ENCODE data around the gene PTPRG.
"Not testable (repeated sequence)": the region's sequence is repeated elsewhere in the genome, so short reads cannot be mapped to it uniquely, and the experiment has no call there.

PTPRG gene

DNA sequence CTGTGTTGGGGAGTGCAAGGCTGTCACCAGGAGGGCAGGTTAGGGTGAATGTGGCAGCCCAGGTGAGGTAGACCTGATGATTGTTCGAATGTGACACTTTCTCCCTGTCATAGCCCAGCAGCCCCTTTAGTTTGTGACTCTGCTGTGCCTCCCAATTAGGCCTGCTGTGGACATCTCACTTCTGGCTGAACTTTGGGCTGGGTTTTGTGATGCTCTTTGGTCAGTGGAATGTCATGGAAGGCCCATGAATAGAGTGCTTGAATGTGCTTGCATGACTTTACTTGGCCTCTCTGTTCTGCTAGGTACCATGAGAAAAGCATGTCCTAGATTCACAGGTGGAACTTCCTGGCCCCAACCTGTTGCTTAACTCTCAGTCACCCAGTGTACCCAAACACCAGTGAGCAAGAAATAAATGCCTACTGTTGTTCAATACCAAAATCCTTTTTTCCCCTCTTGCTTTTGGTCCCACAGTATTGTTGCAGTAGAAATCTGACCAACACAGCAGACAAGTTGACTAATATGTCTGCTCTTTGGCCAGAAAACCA, 249.7 kb downstream of the PTPRG start:
- no peaks in the 10 kb centered on the region for H3K27me3 Mint-ChIP-seq
- no peaks in the 10 kb centered on the region for H3K4me1 Mint-ChIP-seq (ENCODE audit: low read depth)
- H3K36me3 Mint-ChIP-seq (ENCODE audit: low read depth) = no peaks in the 10 kb centered on the region
- intact Hi-C loops (cut with micrococcal nuclease) = no loop called here
- H3K27ac Mint-ChIP-seq = no peak overlapping the region
- H3K9me3 Mint-ChIP-seq = no peaks in the 10 kb centered on the region
- H3K4me3 Mint-ChIP-seq = no peak overlapping the region

DNA sequence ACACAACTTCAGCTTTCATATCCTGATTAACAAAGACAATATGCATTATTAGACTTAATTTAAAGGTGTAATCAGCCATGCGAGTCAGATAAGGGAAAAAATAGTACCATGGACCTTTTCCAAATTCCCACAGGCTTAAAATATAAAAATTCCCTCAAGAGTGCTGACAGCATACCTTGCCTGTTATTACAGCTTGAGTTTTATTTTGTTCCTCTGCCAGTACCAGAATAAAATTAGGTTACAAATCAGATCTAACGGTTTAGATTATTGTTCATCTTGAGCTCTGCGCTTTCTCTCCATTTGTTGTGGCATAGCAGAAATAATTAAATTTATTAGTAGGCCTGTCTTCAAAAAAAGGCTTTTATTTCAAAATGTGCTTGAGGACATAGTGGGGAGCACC, 250.3 kb downstream of the PTPRG start:
- intact Hi-C loops (cut with micrococcal nuclease) = no loop called here
- Mint-ChIP-seq H3K4me3 (no peak overlapping the region), H3K4me1 (ENCODE audit: low read depth) (no peaks in the 10 kb centered on the region), H3K27ac (no peak overlapping the region), H3K27me3 (no peaks in the 10 kb centered on the region), H3K9me3 (no peaks in the 10 kb centered on the region), H3K36me3 (ENCODE audit: low read depth) (no peaks in the 10 kb centered on the region)

DNA sequence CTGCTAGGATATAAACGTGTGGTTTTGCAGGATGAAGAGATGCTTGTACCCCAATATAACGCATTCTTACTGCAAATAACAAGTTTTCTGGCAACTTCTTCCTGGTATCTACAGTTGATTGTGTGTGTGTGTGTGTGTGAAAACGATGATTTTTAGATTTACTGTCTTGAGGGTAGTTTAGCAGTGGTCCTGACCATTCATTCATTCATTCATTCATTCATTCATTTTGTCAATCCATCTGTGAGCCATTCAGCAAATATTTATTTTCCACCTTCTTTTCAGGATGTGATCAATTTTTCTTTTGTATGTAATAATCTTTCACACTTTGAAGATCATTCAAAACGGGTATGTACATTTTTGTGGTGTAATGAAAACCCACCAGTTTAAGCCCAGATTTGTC, 250.7 kb downstream of the PTPRG start:
- Mint-ChIP-seq H3K4me1 (ENCODE audit: low read depth) (no peaks in the 10 kb centered on the region), H3K27me3 (no peaks in the 10 kb centered on the region), H3K36me3 (ENCODE audit: low read depth) (no peaks in the 10 kb centered on the region), H3K4me3 (no peak overlapping the region), H3K9me3 (no peaks in the 10 kb centered on the region), H3K27ac (no peak overlapping the region)
- intact Hi-C loops (cut with micrococcal nuclease) = no loop called here

DNA sequence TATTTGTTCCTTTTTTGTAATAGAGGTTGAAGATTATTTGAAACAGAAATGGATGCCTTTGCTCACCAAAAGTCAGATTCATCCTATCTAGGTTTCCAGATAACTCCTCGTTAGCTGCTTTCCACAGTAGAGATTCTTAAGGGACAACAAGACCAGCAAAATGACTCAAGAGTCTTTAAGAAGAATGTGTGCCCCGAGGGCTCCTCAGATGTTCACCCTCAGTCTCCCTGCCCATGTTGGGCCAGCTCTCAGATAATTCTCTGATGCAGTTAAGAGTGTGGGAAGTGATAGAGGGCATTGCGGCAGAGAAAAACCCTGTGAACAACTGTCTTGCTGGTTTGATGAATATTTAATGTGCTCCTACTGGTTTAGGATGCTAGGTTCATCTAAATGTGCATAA, 251.1 kb downstream of the PTPRG start:
- H3K4me3 Mint-ChIP-seq = no peak overlapping the region
- H3K36me3 Mint-ChIP-seq (ENCODE audit: low read depth) = no peaks in the 10 kb centered on the region
- intact Hi-C loops (cut with micrococcal nuclease) = no loop called here
- H3K9me3 Mint-ChIP-seq = no peaks in the 10 kb centered on the region
- H3K27ac Mint-ChIP-seq = no peak overlapping the region
- H3K27me3 Mint-ChIP-seq = no peaks in the 10 kb centered on the region
- H3K4me1 Mint-ChIP-seq (ENCODE audit: low read depth) = no peaks in the 10 kb centered on the region

DNA sequence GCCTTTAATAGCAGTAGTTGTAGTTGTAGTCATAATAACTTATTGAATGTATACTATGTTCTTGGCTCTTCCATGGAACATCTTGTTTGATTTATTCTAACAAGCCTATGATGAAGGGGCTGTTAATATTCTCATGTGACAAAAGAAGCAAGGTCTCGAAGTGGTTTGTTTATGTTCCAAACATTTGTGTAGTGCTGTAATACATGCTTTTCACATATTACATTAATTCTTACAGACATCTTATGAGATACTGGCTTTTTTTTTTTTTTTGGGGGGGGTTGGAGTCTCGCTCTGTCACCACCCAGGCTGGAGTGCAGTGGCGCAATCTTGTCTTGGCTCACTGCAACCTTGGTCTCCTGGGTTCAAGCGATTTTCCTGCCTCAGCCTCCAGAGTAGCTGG, 252.3 kb downstream of the PTPRG start:
- no peaks in the 10 kb centered on the region for H3K36me3 Mint-ChIP-seq (ENCODE audit: low read depth)
- intact Hi-C loops (cut with micrococcal nuclease) = no loop called here
- H3K27ac Mint-ChIP-seq = no peak overlapping the region
- H3K9me3 Mint-ChIP-seq = no peaks in the 10 kb centered on the region
- H3K27me3 Mint-ChIP-seq = no peaks in the 10 kb centered on the region
- no peaks in the 10 kb centered on the region for H3K4me1 Mint-ChIP-seq (ENCODE audit: low read depth)
- H3K4me3 Mint-ChIP-seq = no peak overlapping the region

DNA sequence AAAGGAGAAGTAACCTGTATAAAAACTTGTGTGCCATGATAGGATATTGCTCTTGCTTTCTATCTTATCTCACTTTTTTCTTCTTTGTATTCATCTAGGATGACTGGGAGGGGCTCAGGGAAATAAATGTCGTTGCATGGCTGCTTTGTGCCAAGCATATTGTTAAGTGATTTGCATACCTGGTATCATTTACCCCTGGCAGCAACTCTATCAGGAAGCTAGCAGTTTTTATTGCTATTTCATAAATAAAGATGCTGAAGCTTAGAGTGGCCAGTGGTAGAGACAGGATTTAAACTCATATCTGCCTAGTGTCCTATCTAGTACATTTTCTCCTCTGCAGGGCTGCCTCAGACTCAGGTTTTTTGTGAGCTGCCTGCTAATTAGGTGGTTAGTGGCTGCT, 253.3 kb downstream of the PTPRG start:
- Mint-ChIP-seq H3K27me3 (no peaks in the 10 kb centered on the region), H3K4me3 (no peak overlapping the region), H3K36me3 (ENCODE audit: low read depth) (no peaks in the 10 kb centered on the region), H3K9me3 (no peaks in the 10 kb centered on the region), H3K4me1 (ENCODE audit: low read depth) (no peaks in the 10 kb centered on the region), H3K27ac (no peak overlapping the region)
- intact Hi-C loops (cut with micrococcal nuclease) = no loop called here

DNA sequence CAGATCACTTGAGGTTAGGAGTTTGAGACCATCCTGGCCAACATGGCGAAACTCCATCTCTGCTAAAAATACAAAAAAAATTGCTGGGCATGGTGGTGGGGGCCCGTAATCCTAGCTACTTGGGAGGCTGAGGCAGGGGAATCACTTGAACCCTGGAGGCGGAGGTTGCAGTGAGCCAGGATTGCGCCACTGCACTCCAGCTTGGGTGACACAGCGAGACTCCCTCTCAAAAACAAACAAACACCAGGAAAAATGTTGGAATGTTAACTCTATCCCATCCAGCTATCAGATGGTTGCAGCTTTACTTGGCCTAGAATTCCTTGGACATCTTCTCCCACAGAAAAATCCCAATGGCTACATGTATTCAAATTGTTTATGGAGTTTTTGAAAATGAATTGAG, 254.9 kb downstream of the PTPRG start:
- H3K36me3 Mint-ChIP-seq (ENCODE audit: low read depth); H3K27me3 Mint-ChIP-seq; H3K27ac Mint-ChIP-seq; H3K4me1 Mint-ChIP-seq (ENCODE audit: low read depth); H3K9me3 Mint-ChIP-seq; H3K4me3 Mint-ChIP-seq; intact Hi-C loops (cut with micrococcal nuclease): not testable (repeated sequence)

DNA sequence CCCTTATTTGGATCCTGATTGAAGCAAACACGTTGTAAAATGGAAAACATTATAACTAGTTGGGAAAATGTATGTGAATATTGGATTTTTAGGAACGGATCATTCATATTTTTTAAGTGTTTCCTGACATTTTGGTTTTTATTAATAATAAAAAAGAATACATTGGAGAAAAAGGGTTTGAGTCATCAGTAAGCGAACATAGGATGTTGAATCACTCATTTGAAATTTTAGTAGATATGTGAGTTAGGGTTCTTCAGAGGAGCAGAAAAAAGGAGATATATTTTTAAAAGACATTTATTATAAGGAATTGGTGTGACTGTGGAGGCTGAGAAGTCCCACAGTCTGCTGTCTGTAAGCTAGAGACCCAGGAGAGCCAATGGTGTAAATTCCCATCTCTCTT, 258.5 kb downstream of the PTPRG start:
- Mint-ChIP-seq H3K36me3 (ENCODE audit: low read depth) (no peaks in the 10 kb centered on the region), H3K27me3 (no peaks in the 10 kb centered on the region)

DNA sequence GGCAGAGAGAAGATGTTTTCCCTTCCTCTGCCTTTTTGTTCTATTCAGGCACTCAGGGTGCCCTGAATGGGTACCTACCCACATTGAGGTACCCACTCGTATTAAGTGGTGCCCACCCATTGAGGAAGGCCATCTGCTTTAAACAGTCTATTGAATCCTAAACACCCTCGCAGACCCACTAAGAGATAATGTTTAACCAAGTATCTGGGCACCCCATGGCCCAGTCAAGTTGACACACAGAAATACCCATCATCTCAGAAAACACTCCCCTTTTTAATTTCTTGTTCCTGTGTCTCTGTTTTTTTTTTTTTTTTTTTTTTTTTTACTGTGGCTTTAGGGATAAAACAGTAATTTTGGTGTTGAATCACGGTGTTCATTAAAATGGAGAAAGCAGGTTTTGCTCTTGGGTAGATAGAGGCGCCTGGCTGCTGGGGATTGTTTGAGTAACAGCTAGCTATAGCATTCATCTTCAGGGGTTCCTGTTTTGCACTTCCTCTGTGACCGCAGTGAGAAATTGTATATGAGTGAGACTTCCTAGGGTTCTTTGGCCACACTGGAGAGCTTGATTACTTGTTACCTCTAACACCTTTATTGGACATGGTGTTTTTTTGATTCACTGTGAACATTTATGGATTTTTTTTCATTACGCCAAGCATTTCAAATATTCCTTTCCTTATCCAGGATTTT, 259.1 kb downstream of the PTPRG start:
- intact Hi-C loops (cut with micrococcal nuclease) = no loop called here
- no peak overlapping the region for H3K27ac Mint-ChIP-seq
- no peaks in the 10 kb centered on the region for H3K27me3 Mint-ChIP-seq
- H3K36me3 Mint-ChIP-seq (ENCODE audit: low read depth) = no peaks in the 10 kb centered on the region
- no peak overlapping the region for H3K4me3 Mint-ChIP-seq
- H3K4me1 Mint-ChIP-seq (ENCODE audit: low read depth) = no peaks in the 10 kb centered on the region
- H3K9me3 Mint-ChIP-seq = no peaks in the 10 kb centered on the region

More for the DNA sequence above, 258.5 kb downstream of the PTPRG start:
- Mint-ChIP-seq H3K4me3 (no peak overlapping the region), H3K27ac (no peak overlapping the region), H3K4me1 (ENCODE audit: low read depth) (no peaks in the 10 kb centered on the region), H3K9me3 (no peaks in the 10 kb centered on the region)
- intact Hi-C loops (cut with micrococcal nuclease) = no loop called here

DNA sequence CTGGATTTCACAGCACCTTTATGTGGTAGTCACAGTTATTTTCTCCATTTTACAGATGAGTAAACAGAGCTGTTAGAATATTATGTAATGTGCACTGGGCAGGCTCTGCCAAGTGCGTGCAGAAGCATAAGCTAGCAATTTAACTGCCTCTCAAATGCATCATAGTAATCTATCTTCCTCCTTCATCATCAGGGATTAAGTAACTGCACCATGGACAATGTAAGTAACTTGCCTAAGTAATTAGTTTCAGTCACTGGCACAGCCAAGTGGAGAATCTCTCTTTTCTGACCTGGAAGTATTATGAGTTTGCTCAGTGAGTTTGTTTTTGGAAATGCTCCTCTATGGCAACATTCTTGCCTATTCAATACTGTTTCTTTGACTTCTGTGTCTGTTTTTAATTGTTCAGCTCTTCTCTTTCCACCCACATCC, 260.5 kb downstream of the PTPRG start:
- Mint-ChIP-seq H3K9me3 (no peaks in the 10 kb centered on the region), H3K27me3 (no peaks in the 10 kb centered on the region), H3K4me3 (no peak overlapping the region), H3K36me3 (ENCODE audit: low read depth) (no peaks in the 10 kb centered on the region), H3K27ac (no peak overlapping the region), H3K4me1 (ENCODE audit: low read depth) (no peaks in the 10 kb centered on the region)
- intact Hi-C loops (cut with micrococcal nuclease) = no loop called here

DNA sequence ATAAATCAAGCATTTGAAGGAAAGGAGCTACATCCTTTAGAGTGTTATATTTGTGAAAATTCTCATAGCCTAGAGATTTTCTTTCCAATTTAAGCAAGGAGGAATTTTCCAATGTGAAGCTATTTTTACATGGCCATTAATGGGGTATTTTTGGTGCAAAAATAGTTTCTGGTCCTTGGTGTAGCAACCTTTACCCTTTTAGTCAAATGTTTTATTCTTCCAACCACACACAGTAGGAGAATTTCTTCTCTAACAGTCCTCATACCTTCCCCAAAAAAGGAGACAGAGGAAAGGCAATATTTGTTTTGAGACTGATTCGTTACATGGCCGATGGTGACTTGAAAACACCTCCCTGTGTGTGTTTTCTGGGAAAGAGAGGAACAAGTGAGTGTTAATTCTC, 261.2 kb downstream of the PTPRG start:
- Mint-ChIP-seq H3K27me3 (no peaks in the 10 kb centered on the region), H3K4me1 (ENCODE audit: low read depth) (no peaks in the 10 kb centered on the region), H3K36me3 (ENCODE audit: low read depth) (no peaks in the 10 kb centered on the region)

DNA sequence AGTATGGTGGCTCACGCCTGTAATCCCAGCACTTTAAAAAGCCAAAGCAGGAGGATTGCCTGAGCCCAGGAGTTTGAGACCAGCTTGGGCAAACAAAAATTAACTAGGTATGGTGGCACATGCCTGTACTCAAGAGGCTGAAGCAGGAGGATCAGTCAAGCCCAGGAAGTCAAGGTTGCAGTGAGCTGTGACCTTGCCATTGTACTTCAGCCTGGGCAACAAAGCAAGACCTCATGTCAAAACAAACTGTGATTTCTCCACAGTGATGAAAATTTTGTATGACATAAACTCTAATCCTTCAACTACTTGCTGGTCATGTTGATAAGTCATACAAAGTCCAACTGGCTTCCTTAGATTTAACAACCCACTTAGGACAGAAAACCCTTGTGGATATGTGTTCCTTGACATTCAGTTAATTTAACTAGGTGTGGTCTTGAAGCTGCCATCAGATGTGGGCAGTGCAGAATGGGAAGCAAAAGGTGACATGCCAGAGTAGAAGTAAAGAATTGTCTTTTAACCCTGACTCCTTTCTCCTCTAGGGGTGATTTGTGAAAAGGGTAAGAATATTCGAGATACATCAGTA, 263.3 kb downstream of the PTPRG start:
- Mint-ChIP-seq H3K4me3 (no peak overlapping the region), H3K27ac (no peak overlapping the region), H3K4me1 (ENCODE audit: low read depth) (no peaks in the 10 kb centered on the region), H3K36me3 (ENCODE audit: low read depth) (no peaks in the 10 kb centered on the region), H3K9me3 (no peaks in the 10 kb centered on the region), H3K27me3 (no peaks in the 10 kb centered on the region)
- intact Hi-C loops (cut with micrococcal nuclease) = no loop called here

More for the DNA sequence above, 261.2 kb downstream of the PTPRG start:
- no peak overlapping the region for H3K27ac Mint-ChIP-seq
- H3K9me3 Mint-ChIP-seq = no peaks in the 10 kb centered on the region
- intact Hi-C loops (cut with micrococcal nuclease) = no loop called here
- no peak overlapping the region for H3K4me3 Mint-ChIP-seq

DNA sequence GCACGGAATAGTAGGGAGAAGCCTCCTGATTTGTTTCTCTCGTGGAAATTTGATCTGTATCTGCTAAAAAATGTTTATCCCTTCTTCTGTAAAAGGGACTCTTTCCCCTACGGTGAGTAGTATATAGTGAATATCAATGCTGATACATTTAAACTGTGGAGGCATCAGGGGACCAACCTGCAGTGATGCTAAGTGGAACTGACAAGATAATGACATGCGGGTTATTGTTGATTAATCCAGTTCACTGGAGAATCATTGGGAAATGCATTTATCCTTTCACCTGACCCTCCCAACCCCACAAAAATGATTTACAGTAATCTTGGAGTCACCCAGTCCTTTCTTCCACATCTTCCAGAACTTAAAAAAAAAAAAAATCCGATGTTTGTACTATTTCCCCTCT, 264.8 kb downstream of the PTPRG start:
- no peaks in the 10 kb centered on the region for H3K4me1 Mint-ChIP-seq (ENCODE audit: low read depth)
- no peaks in the 10 kb centered on the region for H3K9me3 Mint-ChIP-seq
- H3K27ac Mint-ChIP-seq = no peak overlapping the region
- H3K36me3 Mint-ChIP-seq (ENCODE audit: low read depth) = no peaks in the 10 kb centered on the region
- H3K27me3 Mint-ChIP-seq = no peaks in the 10 kb centered on the region
- intact Hi-C loops (cut with micrococcal nuclease) = no loop called here
- H3K4me3 Mint-ChIP-seq = no peak overlapping the region

DNA sequence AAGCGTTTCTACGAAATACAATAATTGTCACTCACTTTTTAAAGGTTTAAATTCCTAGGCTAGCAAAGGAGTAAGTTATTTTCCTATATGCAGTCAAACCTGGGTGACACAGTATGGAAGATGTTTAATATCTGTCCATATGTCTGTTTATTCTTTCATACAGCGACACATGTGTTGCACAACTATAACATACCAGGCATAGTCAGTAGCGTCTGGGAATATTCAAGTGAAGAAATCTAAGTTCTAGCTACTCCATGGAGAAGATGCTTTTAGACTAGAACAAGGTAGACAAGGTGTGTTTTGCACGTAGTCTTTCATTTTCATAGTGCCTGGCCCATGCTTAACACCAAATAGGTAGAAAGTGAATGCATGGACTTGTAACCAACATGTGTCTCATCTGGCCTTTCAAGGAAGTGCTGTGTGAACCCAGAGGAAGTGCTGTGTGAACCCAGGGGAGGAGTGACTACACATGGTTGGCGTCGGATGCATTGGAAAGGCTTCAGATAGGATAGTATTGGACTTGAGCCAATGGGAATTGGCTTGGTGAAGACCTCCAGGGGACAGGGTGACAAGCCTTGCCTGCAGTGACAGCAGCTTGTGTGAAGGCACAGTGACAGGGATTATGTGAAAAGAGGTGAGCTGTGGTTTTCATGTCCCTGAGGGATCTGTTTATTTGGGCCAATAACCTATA, 267.0 kb downstream of the PTPRG start:
- Mint-ChIP-seq H3K36me3 (ENCODE audit: low read depth) (no peaks in the 10 kb centered on the region), H3K27ac (no peak overlapping the region), H3K27me3 (no peaks in the 10 kb centered on the region)

More for the DNA sequence above, 267.0 kb downstream of the PTPRG start:
- Mint-ChIP-seq H3K4me1 (ENCODE audit: low read depth) (no peaks in the 10 kb centered on the region), H3K4me3 (no peak overlapping the region), H3K9me3 (no peaks in the 10 kb centered on the region)
- intact Hi-C loops (cut with micrococcal nuclease) = no loop called here

All from dendritic cell treated with granulocyte-macrophage colony-stimulating factor and Interleukin-4, amounts not matched to agents 40 ng/mL and 50 ng/mL, for 4 days (primary cell).